Neutrophil (primary cell): ENCODE data around the gene OCA2.

ENCODE experiments used
- H3K27ac ChIP-seq: fragments of 200-600 bp; sonication (generic); 2 replicates; pipeline ENCODE4 v1.5.1; 2016; ENCODE audit warnings: mild to moderate bottlenecking, moderate library complexity
- H3K27me3 ChIP-seq: fragments of 200-600 bp; sonication (generic); 2 replicates; pipeline ENCODE4 v1.6.0; 2016; ENCODE audit warnings: mild to moderate bottlenecking
- H3K36me3 ChIP-seq: fragments of 200-600 bp; sonication (generic); 2 replicates; pipeline ENCODE4 v1.5.1; 2017
- H3K4me1 ChIP-seq, 2 experiments: fragments of 200-600 bp in 1 of 2; sonication (generic) in 1 of 2; 1 replicate in 1 of 2; 2 replicates in 1 of 2; pipeline versions ENCODE4 v1.5.1 to v1.6.1; 2013 to 2016; ENCODE audit warnings: low read depth in 1 of 2, low read length in 1 of 2, mild to moderate bottlenecking in 1 of 2, moderate library complexity in 1 of 2; ENCODE audit not compliant: control insufficient read depth in 1 of 2, insufficient read depth in 1 of 2
- H3K4me3 ChIP-seq, 2 experiments: fragments of 200-600 bp in 1 of 2; sonication (generic) in 1 of 2; 1 replicate in 1 of 2; 2 replicates in 1 of 2; pipeline ENCODE4 v1.5.1; 2013 to 2016; ENCODE audit warnings: low read depth in 1 of 2, low read length in 1 of 2, mild to moderate bottlenecking in 1 of 2, moderate library complexity in 1 of 2
- H3K9me3 ChIP-seq: fragments of 200-600 bp; sonication (generic); 2 replicates; pipeline ENCODE4 v1.5.1; 2016
- CTCF ChIP-seq: fragments of 200-600 bp; sonication (generic); IDR thresholded peaks from 2 replicates; pipeline ENCODE4 v1.5.1; 2016; ENCODE audit warnings: antibody characterized with exemption

The OCA2 gene

GRCh38 chr15:27993996-27994780, 104.9 kb downstream of the OCA2 start:
- no peak overlapping the region for H3K27ac ChIP-seq
- H3K36me3 ChIP-seq: no peaks in the 10 kb centered on the region
- no peaks in the 10 kb centered on the region for H3K9me3 ChIP-seq
- no peaks in the 10 kb centered on the region for H3K27me3 ChIP-seq
- H3K4me1 ChIP-seq: no peaks in the 10 kb centered on the region
- no peak for TF ChIP-seq CTCF
- no peak overlapping the region for H3K4me3 ChIP-seq

GRCh38 chr15:27993544-27993943, 105.6 kb downstream of the OCA2 start:
- H3K36me3 ChIP-seq: no peaks in the 10 kb centered on the region
- H3K9me3 ChIP-seq: no peaks in the 10 kb centered on the region
- no peak overlapping the region for H3K27ac ChIP-seq
- no peak overlapping the region for H3K4me3 ChIP-seq
- no peaks in the 10 kb centered on the region for H3K27me3 ChIP-seq
- H3K4me1 ChIP-seq: no peaks in the 10 kb centered on the region
- no peak for TF ChIP-seq CTCF

GRCh38 chr15:27990521-27991515, 108.3 kb downstream of the OCA2 start:
- Histone ChIP-seq H3K36me3 (no peaks in the 10 kb centered on the region), H3K27me3 (no peaks in the 10 kb centered on the region)
- no peak for TF ChIP-seq CTCF

GRCh38 chr15:27989838-27990237, 109.3 kb downstream of the OCA2 start:
- Histone ChIP-seq H3K9me3 (no peaks in the 10 kb centered on the region), H3K36me3 (no peaks in the 10 kb centered on the region), H3K4me3 (no peak overlapping the region), H3K27ac (no peak overlapping the region), H3K27me3 (no peaks in the 10 kb centered on the region), H3K4me1 (no peaks in the 10 kb centered on the region)
- TF ChIP-seq CTCF: no peak

More at GRCh38 chr15:27990521-27991515, 108.3 kb downstream of the OCA2 start:
- no peak overlapping the region for H3K4me3 ChIP-seq
- no peak overlapping the region for H3K27ac ChIP-seq
- no peaks in the 10 kb centered on the region for H3K4me1 ChIP-seq
- H3K9me3 ChIP-seq: no peaks in the 10 kb centered on the region

- Histone ChIP-seq H3K4me3 (no peak overlapping the region), H3K27ac (no peak overlapping the region), H3K27me3 (no peaks in the 10 kb centered on the region), H3K4me1 (no peaks in the 10 kb centered on the region), H3K36me3 (no peaks in the 10 kb centered on the region), H3K9me3 (no peaks in the 10 kb centered on the region)
- TF ChIP-seq CTCF: no peak
These were observed 109.7 kb downstream of the OCA2 start for GRCh38 chr15:27989427-27989826.
